NOMO-1 (cell line): ENCODE measurements around the gene RASGEF1C.
A peak's percentile ranks its signal among the peaks of the same experiment; 100 is the strongest.

Experiments used
- DNase-seq, 2 experiments: peaks; one replicate each; lab custom pipeline; 2025; ENCODE audit not compliant: unreplicated experiment in 2 of 2; lab: John Stamatoyannopoulos, UW

The RASGEF1C gene

DNA sequence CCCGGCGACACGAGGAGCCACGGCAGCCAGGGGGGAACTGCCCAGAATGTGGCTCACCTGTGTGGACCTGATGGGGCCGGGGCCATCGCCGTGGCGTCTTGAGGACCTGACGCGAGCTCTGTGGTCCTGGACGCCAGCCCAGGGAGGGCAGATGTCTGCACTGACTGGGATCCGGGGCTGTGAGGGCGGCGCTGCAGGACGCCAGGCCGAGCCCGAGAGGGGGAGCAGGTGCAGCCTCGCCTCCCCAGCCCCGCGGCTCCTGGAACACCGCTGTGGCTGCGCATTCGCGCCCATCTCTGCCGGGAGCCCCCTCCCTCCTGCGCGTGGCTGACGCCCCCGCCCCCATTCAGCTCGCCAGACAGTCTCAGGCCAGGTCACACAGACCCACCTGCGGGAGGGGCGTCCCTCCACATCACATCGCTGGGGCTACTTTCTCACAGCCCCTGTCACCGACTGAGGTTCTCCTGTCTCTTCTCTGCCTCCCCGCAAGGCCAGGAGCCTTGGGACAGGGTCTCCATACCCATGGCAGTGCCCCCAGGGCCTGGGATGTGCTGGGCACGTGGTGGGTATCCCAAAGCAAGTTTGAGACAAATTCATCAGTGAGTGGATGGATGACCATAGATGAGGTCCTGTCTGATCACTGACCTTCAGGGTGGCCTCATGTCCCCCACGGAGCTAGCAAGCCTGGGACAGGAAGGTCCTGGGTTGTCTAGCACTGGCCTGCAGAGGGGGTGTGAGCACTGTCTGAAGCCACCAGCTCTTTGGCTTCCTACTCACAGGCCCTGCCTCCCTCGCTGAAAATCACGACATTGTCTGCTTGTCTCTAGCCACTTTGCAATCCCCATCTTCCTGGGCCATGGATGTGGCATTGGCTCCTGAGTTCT lies 47.3 kb downstream of the RASGEF1C start:
- DNase-seq, result no peak

DNA sequence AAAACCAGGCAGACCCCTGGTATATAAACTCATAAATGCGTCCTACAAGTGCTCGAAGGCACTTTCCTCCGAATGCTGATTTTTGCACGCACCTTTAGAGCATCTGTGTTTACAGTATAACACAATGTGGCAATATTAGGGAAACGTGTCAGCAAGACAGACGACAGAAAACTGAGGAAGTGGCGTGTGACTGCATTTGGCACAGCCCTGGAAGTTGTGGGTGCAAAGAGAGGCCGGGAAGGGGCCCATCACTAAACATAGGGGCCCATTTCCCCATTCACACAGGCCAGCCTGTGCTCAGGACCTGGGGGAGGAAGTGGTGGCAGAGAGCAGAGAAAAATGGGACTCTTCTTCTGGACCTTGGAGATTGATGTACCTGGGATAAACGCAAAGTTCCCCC lies 48.2 kb downstream of the RASGEF1C start:
- DNase-seq, result peak; percentile 81 to 82

DNA sequence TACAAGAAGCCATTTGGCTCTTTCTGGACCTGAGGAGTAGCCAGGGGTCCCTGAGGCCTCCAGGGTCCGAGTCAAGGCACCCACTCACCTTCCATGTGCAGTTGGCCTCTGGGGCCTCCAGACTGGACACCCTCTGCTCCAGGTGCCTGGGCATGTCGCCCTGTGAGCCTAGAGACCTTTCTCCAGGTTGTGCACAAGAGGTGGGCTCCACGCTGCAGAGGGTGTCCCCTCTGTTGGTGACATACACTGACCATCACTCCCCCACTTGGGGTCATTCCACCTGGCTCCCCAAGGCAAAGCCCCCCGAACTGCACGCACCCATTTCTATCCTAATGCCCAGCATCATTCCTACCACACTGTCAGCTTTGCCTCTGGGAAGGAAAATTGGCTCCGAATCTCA lies 48.8 kb downstream of the RASGEF1C start:
- no peak for DNase-seq

DNA sequence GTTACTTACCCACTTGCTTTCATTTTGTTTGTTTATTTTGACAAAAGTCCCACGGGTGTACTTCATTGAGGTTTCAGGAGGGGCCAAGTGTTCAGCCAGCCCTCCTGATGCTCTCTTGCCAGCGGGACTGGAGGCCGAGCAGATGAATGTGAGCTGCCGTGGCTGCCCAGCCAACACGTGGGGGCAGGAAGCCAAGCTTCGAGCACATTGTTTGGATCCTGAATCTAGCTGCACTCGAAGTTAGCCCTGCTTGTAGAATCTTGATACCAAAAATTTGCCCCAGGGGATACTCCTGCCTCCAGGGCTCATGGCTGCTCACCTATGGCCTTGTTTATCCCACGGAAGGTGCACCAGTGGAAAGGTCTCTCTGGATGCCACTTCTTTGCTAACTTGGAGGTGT lies 49.3 kb downstream of the RASGEF1C start:
- no peak for DNase-seq

DNA sequence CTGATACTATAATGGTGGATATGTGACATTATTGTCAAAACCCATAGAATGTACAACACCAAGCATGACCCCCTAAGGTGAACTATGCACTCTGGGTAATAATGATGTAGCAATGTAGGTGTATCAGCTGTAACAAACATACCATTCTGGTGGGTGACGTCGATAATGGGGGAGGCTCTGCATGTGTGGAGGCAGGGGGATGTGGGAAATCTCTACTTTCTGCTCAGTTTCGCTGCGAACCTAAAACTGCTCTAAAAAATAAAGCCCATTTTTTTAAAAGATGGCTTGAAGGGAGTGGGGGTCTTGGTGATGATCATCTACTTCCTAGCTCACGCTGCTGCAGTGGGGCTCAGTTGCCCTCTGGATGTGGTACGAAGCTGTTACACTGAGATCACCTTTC lies 51.1 kb downstream of the RASGEF1C start:
- DNase-seq, result no peak

DNA sequence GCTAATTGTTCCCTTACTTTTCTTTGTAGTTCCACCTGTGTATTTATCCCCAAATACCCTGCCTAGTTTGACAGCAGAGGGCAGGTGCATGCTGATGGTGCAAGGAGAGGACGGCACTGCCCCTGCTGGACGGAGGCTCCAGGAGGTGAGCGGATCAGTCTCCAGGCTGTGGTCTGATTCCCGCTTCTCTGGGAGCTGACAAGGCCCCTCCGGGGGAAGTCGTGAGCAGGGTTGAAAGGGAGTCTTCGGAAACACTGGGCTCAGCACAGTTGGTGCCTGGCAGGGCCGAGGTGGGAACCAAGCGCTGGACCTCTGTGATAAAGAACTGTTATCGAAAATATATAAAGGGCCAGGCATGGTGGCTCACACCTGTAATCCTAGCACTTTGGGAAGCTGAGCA lies 52.9 kb downstream of the RASGEF1C start:
- no peak for DNase-seq

GRCh38 chr5:180155365-180155926 lies 53.6 kb downstream of the RASGEF1C start:
- DNase-seq, result no peak

DNA sequence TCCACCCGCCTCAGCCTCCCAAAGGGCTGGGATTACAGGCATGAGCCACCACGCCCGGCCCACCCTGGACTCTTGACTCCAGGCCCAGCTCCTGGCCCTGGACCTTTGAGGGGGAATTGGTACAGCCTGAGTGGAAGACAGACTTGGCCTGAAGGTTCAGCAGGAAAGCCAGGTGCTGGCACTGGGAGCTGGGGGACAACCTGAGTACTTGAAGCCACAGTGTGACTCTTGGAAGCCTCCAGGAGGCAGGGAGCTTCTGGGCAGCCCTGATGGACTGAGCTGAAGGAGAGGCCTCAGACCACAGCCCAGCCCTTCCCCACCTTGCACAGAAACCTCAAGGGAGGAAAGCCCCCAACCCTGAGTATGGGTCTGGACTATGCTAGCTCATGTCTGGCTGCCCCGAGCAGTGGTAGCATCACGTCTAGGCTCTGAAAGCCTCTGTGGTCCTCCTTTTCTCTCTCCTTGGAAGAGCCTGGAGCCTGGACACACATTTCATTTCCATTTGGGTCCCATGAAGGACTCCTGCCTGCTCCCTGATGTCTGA lies 54.1 kb downstream of the RASGEF1C start:
- no peak for DNase-seq

DNA sequence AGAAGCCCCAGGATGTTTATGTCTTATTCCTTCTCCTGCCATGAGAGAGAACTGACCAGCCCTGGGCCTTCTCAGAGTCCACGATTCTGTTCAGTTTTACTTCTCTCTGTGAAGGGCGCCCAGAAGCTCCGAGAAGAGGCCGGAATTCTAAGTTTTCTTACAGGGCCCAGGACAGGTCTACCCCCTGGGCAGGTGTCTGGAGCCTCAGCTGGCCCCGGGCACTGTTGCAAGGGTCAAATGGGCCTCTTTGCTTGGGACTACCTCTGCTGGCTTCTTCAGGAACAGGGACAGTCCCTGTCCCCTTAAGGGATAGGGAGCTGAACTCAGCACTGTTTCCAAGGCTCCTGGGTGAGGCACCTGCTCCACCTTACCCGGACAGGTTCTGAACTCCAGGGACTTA lies 55.0 kb downstream of the RASGEF1C start:
- no peak for DNase-seq

GRCh38 chr5:180153099-180153498 lies 55.9 kb downstream of the RASGEF1C start:
- DNase-seq, result no peak

GRCh38 chr5:180143656-180144364 lies 65.2 kb downstream of the RASGEF1C start:
- no peak for DNase-seq

DNA sequence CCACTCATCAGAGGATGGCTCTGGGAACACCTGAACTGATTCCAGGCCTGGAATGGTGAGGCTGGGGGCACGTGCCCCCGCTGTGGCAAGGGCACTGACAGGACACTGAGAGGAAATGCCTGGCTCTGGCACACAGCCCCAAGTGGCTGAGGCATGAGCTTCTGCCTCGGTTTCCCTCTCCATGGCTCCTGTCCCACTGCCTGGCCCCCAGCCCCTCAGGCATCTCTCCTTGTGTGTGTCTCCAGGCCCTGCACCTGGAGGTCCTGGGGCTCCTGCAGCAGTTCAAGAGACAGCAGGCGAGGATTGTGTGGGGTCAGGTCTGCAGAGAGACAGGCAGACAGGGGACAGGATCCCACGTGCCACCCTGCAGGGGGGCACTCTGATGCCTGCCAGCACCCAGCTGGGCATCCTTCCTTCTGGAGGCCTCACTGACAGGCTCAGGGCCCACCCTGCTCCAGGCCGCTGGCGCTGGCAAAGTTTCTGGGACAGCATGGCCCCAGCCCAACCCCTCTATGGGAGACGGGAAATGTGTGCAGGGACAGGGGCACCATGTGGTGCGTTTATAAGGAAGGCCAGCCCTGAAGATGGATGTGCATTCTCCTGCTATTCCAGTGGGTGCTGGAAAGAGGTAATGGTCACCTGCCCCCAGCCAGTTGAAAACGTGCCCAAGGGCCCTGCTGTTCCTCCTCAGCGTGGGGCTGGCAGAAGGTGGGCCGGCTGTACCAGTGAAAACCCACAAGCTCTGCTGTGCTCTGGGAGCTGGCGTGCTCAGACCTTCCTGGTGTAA lies 66.0 kb downstream of the RASGEF1C start:
- no peak for DNase-seq

DNA sequence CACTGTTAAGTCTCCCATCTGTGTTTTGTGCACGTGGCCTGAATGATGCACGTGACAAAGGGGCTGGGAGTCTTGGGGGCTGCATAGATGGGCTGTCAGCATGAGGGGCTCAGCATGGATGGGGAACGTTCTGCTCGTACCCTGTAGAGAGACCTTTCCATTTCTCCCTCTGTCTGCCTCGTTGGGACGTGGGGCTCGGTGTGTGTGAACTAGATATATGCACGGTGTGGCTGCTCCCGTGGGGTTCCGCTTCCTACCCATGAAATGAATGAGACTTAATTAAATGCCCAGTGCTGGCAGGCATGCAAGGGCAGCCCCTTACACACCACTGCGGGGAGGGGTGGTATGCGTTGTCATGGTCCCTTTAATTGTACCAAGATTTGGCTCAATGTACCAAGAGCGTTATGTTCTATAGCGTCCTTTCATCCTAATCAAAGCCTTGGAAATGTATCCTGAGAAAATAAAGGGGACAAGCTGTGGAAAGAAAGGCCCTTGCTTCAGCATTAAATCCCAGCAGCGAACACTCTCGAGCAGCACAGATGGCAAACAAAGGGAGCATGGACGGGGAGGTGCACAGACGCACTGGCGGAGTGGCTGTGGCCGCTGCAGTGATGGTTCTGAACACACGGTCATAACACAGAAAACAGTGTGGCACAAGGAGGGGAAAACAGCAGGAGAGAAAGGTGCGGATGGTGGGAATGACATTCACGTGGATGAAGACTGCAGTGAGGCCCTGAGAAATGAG lies 66.8 kb downstream of the RASGEF1C start:
- no peak for DNase-seq

GRCh38 chr5:180141068-180141660 lies 67.8 kb downstream of the RASGEF1C start:
- no peak for DNase-seq

DNA sequence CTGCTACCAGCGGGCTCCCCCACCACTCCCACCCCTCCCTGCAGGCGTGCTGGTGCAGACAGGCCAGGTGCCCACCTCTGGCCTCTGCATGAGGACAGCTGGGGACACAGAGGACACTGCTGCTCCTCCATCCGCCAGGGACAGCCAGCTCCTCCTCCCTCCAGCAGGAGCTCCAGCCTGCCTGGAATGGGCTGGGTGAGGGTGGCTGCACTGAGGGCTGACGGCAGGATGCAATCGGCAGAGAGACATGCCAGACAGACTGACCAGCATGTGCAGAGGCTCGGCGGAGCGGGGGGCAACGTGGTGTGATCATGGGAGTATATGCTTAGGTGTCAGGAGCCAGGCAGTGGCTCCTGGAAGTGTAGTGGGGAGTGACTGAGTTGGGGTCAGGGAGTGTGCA lies 68.4 kb downstream of the RASGEF1C start:
- DNase-seq, result no peak

DNA sequence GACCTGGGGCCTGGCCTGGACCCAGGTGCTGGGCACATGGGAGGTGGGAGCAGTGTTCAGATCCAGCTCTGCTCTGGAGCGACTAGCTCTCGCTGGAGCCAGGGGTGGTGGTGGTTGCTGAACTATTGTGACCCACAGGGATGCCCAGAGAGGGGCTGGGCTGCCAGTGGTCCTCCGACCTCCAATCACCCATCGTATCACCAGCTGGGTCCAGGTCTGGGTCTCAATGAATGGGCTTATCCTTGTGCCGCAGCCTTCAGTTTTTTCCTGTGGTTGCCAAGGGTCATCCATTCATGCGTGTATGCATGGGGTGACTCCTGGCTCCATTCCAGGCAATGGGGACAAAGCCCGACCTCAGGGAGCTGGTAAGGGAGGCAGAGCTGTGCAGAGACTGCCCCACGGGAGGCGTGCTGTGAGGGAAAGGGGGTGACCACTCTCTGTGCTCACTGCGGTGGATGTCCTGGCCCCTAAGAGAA lies 68.9 kb downstream of the RASGEF1C start:
- DNase-seq, result no peak

DNA sequence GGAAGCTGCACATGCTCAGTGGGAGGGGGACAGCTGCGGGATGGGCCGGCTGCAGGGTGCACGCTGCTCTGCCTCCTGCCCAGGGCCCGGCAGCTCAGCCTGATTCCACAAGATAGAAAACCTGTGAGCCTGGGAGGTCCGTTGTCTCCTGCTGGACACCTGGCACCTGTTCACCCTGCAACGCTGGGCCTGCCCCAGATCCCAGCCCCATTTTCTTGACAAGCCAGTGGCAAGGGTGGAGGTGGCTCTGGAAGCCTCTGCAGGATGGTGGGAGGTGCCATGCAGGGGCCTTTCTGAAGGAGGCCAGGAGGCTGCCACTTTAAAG lies 69.3 kb downstream of the RASGEF1C start:
- DNase-seq, result no peak

DNA sequence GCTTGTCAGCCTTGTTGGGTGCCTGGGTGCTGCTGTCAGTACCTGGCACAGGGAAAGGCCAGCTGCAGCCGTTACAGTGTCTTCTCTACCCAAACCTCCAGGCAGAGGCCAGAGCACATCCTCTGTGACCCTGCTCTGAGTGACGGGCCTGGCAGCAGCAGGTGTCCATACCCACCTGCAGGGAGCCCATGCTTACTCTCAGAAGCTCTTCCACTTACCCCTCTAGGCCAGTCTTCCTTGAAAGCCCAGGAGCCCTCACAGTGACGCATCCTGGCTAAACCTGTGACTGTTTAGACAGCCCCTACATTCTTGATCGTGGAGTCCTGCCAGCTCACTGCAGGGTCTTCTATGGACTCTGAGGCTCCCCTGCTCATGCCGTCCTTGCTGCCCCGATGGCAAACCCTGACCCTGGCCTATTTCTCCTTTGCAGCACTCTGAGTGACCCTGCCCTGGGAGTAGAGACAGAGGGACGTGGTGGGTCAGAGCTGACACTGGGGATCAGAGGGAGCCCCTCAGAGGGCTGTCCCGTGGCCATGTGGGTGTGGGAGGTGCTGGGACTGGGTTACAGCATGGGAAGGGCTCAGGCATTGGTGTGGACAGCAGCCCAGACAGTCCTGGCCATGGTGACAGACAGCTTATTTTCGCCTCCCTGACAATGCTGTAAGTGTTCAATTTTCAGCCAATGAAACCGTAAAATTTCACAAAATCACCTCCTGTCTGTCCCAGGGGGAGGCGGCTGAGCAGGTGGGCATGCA lies 69.9 kb downstream of the RASGEF1C start:
- DNase-seq, result no peak
